Activated naive CD4-positive, alpha-beta T cell treated with anti-CD3 and anti-CD28 coated beads, Interleukin-2, amount 50 U/mL, for 16 hours (primary cell): ENCODE data around the gene KLHL26.

Experiments
- DNase-seq: peaks from one replicate; pipeline ENCODE4 v3.0.0-alpha.2; 2020

Gene KLHL26

GRCh38 chr19:18650021-18650390 lies 13.2 kb downstream of the KLHL26 start:
- DNase-seq, result no peak

- no peak for DNase-seq
These were observed 13.7 kb downstream of the KLHL26 start for GRCh38 chr19:18650468-18651041.

- DNase-seq, result no peak
These were observed 14.5 kb downstream of the KLHL26 start for GRCh38 chr19:18651300-18651699.

- DNase-seq, result no peak
These were observed 14.9 kb downstream of the KLHL26 start for GRCh38 chr19:18651733-18652132.

- no peak for DNase-seq
These were observed 17.0 kb downstream of the KLHL26 start for GRCh38 chr19:18653853-18654252.

GRCh38 chr19:18654469-18654868 lies 17.6 kb downstream of the KLHL26 start:
- DNase-seq, result no peak

GRCh38 chr19:18655173-18655844 lies 18.5 kb downstream of the KLHL26 start:
- DNase-seq, result no peak

- DNase-seq, result no peak
These were observed 19.7 kb downstream of the KLHL26 start for GRCh38 chr19:18656337-18657086.

GRCh38 chr19:18657590-18658365 lies 20.9 kb downstream of the KLHL26 start:
- no peak for DNase-seq

GRCh38 chr19:18658366-18658855 lies 21.6 kb downstream of the KLHL26 start:
- DNase-seq, result no peak

GRCh38 chr19:18659281-18660050 lies 22.6 kb downstream of the KLHL26 start:
- no peak for DNase-seq

GRCh38 chr19:18660051-18660910 lies 23.5 kb downstream of the KLHL26 start:
- no peak for DNase-seq

GRCh38 chr19:18660939-18661670 lies 24.3 kb downstream of the KLHL26 start:
- no peak for DNase-seq

GRCh38 chr19:18662972-18663732 lies 26.3 kb downstream of the KLHL26 start:
- DNase-seq, result no peak

GRCh38 chr19:18663940-18664530 lies 27.2 kb downstream of the KLHL26 start:
- DNase-seq, result no peak

- DNase-seq, result no peak
These were observed 29.0 kb downstream of the KLHL26 start for GRCh38 chr19:18665771-18666202.

GRCh38 chr19:18666317-18666716 lies 29.5 kb downstream of the KLHL26 start:
- no peak for DNase-seq

- DNase-seq, result no peak
These were observed 30.0 kb downstream of the KLHL26 start for GRCh38 chr19:18666784-18667183.

- no peak for DNase-seq
These were observed 30.9 kb downstream of the KLHL26 start for GRCh38 chr19:18667531-18668251.
